ENCODE measurements around the gene CXCR3.

The CXCR3 gene

DNA sequence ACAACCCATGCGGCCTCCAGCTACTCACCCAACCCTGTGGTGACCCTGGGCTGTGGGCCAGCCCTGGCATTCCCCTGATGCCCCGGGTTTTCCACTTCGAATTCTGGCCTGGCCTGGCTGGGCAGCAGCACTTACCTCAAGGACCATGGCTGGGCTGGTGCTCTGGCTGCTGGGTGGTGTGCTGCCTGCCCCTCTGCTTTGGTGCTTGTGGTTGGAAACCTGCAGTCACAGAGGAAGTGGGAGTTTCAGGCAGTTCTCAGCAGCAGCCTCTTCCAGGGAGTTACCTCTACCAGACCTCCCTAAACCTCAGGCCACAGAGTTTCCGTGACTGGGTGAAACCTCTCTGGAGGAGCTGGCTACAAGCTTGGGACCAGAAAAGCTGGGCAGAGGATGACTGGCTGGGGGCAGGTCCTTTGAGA lies at the start of gene CXCR3:
Gene CXCR3 (minus strand): TSS at position 209 of the 419 bp plus-strand sequence. CDS start 62 bp downstream, at position 147.
- TF ChIP-seq ZNF8 (CRISPR knock-in tag; IDR thresholded peaks at IDR 0.05) (no peak), ZFP3 (CRISPR knock-in tag; IDR thresholded peaks at IDR 0.05) (no peak), ISL1 (CRISPR knock-in tag; IDR thresholded peaks at IDR 0.05) (no peak), RARB (CRISPR knock-in tag; IDR thresholded peaks at IDR 0.05) (no peak), PPARA (CRISPR knock-in tag; IDR thresholded peaks at IDR 0.05; ENCODE audit: borderline replicate concordance) (no peak), ZNF70 (CRISPR knock-in tag; IDR thresholded peaks at IDR 0.05) (no peak), CSDC2 (CRISPR knock-in tag; IDR thresholded peaks at IDR 0.05) (no peak), TOX (CRISPR knock-in tag; IDR thresholded peaks at IDR 0.05; ENCODE audit: borderline replicate concordance) (no peak), OSR1 (CRISPR knock-in tag; IDR thresholded peaks at IDR 0.05) (no peak)
- TF ChIP-seq, protein P1, sequence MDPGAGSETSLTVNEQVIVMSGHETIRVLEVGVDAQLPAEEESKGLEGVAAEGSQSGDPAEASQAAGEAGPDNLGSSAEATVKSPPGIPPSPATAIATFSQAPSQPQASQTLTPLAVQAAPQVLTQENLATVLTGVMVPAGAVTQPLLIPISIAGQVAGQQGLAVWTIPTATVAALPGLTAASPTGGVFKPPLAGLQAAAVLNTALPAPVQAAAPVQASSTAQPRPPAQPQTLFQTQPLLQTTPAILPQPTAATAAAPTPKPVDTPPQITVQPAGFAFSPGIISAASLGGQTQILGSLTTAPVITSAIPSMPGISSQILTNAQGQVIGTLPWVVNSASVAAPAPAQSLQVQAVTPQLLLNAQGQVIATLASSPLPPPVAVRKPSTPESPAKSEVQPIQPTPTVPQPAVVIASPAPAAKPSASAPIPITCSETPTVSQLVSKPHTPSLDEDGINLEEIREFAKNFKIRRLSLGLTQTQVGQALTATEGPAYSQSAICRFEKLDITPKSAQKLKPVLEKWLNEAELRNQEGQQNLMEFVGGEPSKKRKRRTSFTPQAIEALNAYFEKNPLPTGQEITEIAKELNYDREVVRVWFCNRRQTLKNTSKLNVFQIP (CRISPR knock-in tag; IDR thresholded peaks at IDR 0.05; ENCODE audit: borderline replicate concordance, low read depth), result no peak
- TF ChIP-seq, protein P2, sequence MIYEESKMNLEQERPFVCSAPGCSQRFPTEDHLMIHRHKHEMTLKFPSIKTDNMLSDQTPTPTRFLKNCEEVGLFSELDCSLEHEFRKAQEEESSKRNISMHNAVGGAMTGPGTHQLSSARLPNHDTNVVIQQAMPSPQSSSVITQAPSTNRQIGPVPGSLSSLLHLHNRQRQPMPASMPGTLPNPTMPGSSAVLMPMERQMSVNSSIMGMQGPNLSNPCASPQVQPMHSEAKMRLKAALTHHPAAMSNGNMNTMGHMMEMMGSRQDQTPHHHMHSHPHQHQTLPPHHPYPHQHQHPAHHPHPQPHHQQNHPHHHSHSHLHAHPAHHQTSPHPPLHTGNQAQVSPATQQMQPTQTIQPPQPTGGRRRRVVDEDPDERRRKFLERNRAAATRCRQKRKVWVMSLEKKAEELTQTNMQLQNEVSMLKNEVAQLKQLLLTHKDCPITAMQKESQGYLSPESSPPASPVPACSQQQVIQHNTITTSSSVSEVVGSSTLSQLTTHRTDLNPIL (CRISPR knock-in tag; IDR thresholded peaks at IDR 0.05; ENCODE audit: low read depth), result no peak
- TF ChIP-seq, protein P3, sequence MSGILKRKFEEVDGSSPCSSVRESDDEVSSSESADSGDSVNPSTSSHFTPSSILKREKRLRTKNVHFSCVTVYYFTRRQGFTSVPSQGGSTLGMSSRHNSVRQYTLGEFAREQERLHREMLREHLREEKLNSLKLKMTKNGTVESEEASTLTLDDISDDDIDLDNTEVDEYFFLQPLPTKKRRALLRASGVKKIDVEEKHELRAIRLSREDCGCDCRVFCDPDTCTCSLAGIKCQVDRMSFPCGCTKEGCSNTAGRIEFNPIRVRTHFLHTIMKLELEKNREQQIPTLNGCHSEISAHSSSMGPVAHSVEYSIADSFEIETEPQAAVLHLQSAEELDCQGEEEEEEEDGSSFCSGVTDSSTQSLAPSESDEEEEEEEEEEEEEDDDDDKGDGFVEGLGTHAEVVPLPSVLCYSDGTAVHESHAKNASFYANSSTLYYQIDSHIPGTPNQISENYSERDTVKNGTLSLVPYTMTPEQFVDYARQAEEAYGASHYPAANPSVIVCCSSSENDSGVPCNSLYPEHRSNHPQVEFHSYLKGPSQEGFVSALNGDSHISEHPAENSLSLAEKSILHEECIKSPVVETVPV (CRISPR knock-in tag; IDR thresholded peaks at IDR 0.05), result no peak
- no peak for ATAC-seq

DNA sequence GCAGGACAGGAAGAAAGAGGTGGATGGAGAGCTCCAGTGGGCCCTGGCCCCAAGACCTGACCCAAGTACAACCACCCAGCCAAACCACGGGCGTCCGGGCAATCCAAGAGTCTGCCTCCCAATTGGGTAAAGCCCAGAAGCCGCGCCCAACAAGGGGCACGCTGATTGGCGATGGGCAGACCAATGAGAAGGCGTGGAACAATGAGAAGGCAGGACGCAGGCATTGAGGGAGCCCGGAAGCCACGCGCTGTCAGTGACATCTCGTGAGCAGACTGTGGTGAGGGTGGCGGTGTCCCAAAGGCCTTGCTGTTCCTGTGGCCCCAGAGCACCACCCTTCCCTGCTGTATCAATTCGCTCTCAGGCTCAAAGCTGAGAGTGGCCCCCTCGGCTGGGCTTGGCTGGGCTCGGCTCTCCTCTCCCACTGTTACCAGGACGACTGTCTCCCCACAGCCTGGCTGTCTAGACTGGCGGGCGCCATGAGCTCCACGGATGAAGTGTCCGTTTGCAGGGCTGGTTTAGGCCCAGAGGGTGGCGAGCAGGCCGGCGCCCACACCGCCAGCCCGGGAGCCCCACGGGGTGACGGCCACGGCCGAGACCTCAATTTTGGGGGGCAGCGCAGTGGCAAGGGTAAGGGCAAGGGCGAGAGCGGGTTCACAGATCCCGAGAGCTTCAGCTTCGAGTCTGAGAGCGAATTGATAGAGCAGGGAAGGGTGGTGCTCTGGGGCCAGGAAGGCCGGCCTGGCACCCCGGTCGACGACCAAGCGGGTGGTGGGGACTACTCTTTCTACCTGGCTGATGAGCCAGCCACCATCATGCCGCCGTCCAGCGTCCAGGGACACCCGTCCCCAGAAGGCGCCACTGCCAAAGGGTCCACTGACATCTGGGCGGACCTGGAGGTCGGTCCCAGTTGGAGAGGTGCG lies 49.3 kb upstream of the CXCR3 start, which contains the start of gene LOC101059915:
Gene LOC101059915 (plus strand): TSS at position 219 of the 920 bp plus-strand sequence.
- no peak for ATAC-seq
- no peak for TF ChIP-seq OSR1 (CRISPR knock-in tag; IDR thresholded peaks at IDR 0.05)
- TF ChIP-seq, protein P3 (CRISPR knock-in tag; IDR thresholded peaks at IDR 0.05), result no peak
- TF ChIP-seq TOX (CRISPR knock-in tag; IDR thresholded peaks at IDR 0.05; ENCODE audit: borderline replicate concordance), result no peak
- TF ChIP-seq ZFP3 (CRISPR knock-in tag; IDR thresholded peaks at IDR 0.05), result no peak
- TF ChIP-seq GLIS3 (CRISPR knock-in tag; IDR thresholded peaks at IDR 0.05), result no peak
- no peak for TF ChIP-seq ZNF565 (CRISPR knock-in tag; conservative IDR thresholded peaks at IDR 0.05; ENCODE audit: low read depth)
- TF ChIP-seq ESRRG (CRISPR knock-in tag; IDR thresholded peaks at IDR 0.05), result no peak
- TF ChIP-seq, protein P4, sequence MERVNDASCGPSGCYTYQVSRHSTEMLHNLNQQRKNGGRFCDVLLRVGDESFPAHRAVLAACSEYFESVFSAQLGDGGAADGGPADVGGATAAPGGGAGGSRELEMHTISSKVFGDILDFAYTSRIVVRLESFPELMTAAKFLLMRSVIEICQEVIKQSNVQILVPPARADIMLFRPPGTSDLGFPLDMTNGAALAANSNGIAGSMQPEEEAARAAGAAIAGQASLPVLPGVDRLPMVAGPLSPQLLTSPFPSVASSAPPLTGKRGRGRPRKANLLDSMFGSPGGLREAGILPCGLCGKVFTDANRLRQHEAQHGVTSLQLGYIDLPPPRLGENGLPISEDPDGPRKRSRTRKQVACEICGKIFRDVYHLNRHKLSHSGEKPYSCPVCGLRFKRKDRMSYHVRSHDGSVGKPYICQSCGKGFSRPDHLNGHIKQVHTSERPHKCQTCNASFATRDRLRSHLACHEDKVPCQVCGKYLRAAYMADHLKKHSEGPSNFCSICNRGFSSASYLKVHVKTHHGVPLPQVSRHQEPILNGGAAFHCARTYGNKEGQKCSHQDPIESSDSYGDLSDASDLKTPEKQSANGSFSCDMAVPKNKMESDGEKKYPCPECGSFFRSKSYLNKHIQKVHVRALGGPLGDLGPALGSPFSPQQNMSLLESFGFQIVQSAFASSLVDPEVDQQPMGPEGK (CRISPR knock-in tag; IDR thresholded peaks at IDR 0.05; ENCODE audit: borderline replicate concordance), result no peak
- no peak for TF ChIP-seq ZFP30 (CRISPR knock-in tag; IDR thresholded peaks at IDR 0.05)
- TF ChIP-seq BACH2 (CRISPR knock-in tag; IDR thresholded peaks at IDR 0.05; ENCODE audit: borderline replicate concordance), result no peak
- TF ChIP-seq ZNF70 (CRISPR knock-in tag; IDR thresholded peaks at IDR 0.05), result no peak
- TF ChIP-seq ZNF8 (CRISPR knock-in tag; IDR thresholded peaks at IDR 0.05), result no peak
- TF ChIP-seq SNAI2 (CRISPR knock-in tag; IDR thresholded peaks at IDR 0.05), result no peak
- TF ChIP-seq, protein P1 (CRISPR knock-in tag; IDR thresholded peaks at IDR 0.05; ENCODE audit: borderline replicate concordance, low read depth), result no peak
- no peak for TF ChIP-seq CSDC2 (CRISPR knock-in tag; IDR thresholded peaks at IDR 0.05)
- TF ChIP-seq, protein P2 (CRISPR knock-in tag; IDR thresholded peaks at IDR 0.05; ENCODE audit: low read depth), result no peak
- TF ChIP-seq RARB (CRISPR knock-in tag; IDR thresholded peaks at IDR 0.05), result no peak
- TF ChIP-seq ARNTL (CRISPR knock-in tag; IDR thresholded peaks at IDR 0.05; ENCODE audit: borderline replicate concordance, low read depth), result no peak
- no peak for TF ChIP-seq TCF4 (CRISPR knock-in tag; IDR thresholded peaks at IDR 0.05; ENCODE audit: borderline replicate concordance)

Measured in SK-N-SH treated with all-trans-retinoic acid at 6 μM for 48 hours (cell line).